ENCODE data around the gene SPATA45.

- TF ChIP-seq, protein P1, sequence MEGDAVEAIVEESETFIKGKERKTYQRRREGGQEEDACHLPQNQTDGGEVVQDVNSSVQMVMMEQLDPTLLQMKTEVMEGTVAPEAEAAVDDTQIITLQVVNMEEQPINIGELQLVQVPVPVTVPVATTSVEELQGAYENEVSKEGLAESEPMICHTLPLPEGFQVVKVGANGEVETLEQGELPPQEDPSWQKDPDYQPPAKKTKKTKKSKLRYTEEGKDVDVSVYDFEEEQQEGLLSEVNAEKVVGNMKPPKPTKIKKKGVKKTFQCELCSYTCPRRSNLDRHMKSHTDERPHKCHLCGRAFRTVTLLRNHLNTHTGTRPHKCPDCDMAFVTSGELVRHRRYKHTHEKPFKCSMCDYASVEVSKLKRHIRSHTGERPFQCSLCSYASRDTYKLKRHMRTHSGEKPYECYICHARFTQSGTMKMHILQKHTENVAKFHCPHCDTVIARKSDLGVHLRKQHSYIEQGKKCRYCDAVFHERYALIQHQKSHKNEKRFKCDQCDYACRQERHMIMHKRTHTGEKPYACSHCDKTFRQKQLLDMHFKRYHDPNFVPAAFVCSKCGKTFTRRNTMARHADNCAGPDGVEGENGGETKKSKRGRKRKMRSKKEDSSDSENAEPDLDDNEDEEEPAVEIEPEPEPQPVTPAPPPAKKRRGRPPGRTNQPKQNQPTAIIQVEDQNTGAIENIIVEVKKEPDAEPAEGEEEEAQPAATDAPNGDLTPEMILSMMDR (conservative IDR thresholded peaks at IDR 0.05; ENCODE audit: low read length): no peak
- no peak for TF ChIP-seq EZH2phosphoT487 (IDR thresholded peaks at IDR 0.05; ENCODE audit: borderline replicate concordance)
Observed at GRCh38 chr1:212827831-212828278, 19.6 kb downstream of the SPATA45 start.

All from Loucy (cell line).